RWPE2 (cell line): ENCODE results near the gene KCNK10.

Experiments used
- ATAC-seq: fragments of 200-7000 bp; cut with Tn5 transposase; 3 replicates; pipeline ENCODE4 v1.9.1; 2021; ENCODE audit warnings: low read depth
- DNase-seq: peaks from one replicate; pipeline ENCODE4 v3.0.0-alpha.2; 2020; ENCODE audit warnings: low spot score
- H3K27ac ChIP-seq: fragments of 450-650 bp; 2 replicates; pipeline ENCODE4 v1.5.1; 2017; ENCODE audit warnings: mild to moderate bottlenecking; ENCODE audit not compliant: poor library complexity, severe bottlenecking
- H3K27me3 ChIP-seq: fragments of 250-450 bp; sonication (Bioruptor Pico); 2 replicates; pipeline ENCODE4 v1.5.1; 2021; ENCODE audit warnings: mild to moderate bottlenecking, moderate library complexity; ENCODE audit not compliant: insufficient read depth, poor library complexity, severe bottlenecking
- H3K36me3 ChIP-seq: fragments of 250-450 bp; sonication (Bioruptor Pico); 2 replicates; pipeline ENCODE4 v1.5.1; 2020; ENCODE audit warnings: low read depth, mild to moderate bottlenecking, moderate library complexity
- H3K4me1 ChIP-seq: fragments of 250-450 bp; sonication (Bioruptor Pico); 2 replicates; pipeline ENCODE4 v1.5.1; 2021; ENCODE audit warnings: mild to moderate bottlenecking, moderate library complexity; ENCODE audit not compliant: insufficient read depth, poor library complexity, severe bottlenecking
- H3K4me3 ChIP-seq: fragments of 250-450 bp; sonication (Bioruptor Pico); 2 replicates; pipeline ENCODE4 v1.5.1; 2021; ENCODE audit warnings: mild to moderate bottlenecking, moderate library complexity; ENCODE audit not compliant: severe bottlenecking
- H3K9me3 ChIP-seq: fragments of 250-450 bp; sonication (Bioruptor Pico); 2 replicates; pipeline ENCODE4 v1.5.1; 2021; ENCODE audit warnings: mild to moderate bottlenecking, moderate library complexity; ENCODE audit not compliant: severe bottlenecking
- CTCF ChIP-seq: fragments of 450-650 bp; IDR thresholded peaks from one replicate; pipeline ENCODE4 v1.5.1; 2017; ENCODE audit warnings: mild to moderate bottlenecking, moderate library complexity; ENCODE audit not compliant: poor library complexity, severe bottlenecking

Gene KCNK10

GRCh38 chr14:88198446-88198845 lies 124.6 kb downstream of the KCNK10 start:
- no peak for TF ChIP-seq CTCF
- H3K27me3 ChIP-seq, result peaks cover 43% of the 10 kb centered on the region
- H3K36me3 ChIP-seq, result no peaks in the 10 kb centered on the region
- H3K4me1 ChIP-seq, result no peaks in the 10 kb centered on the region
- no peak overlapping the region for H3K4me3 ChIP-seq
- no peak overlapping the region for H3K27ac ChIP-seq
- ATAC-seq (no peak), DNase-seq (no peak)
- no peaks in the 10 kb centered on the region for H3K9me3 ChIP-seq

- DNase-seq, result no peak
- H3K27me3 ChIP-seq, result peaks cover 53% of the 10 kb centered on the region
- no peaks in the 10 kb centered on the region for H3K4me1 ChIP-seq
- ATAC-seq, result no peak
- no peaks in the 10 kb centered on the region for H3K9me3 ChIP-seq
- no peak overlapping the region for H3K27ac ChIP-seq
- H3K4me3 ChIP-seq, result no peak overlapping the region
- H3K36me3 ChIP-seq, result no peaks in the 10 kb centered on the region
- no peak for TF ChIP-seq CTCF
Measured at GRCh38 chr14:88196925-88197324, 126.1 kb downstream of the KCNK10 start.

- Histone ChIP-seq H3K27me3 (peaks cover 53% of the 10 kb centered on the region), H3K27ac (no peak overlapping the region), H3K36me3 (no peaks in the 10 kb centered on the region), H3K4me3 (no peak overlapping the region), H3K9me3 (no peaks in the 10 kb centered on the region), H3K4me1 (no peaks in the 10 kb centered on the region)
- no peak for DNase-seq
- no peak for TF ChIP-seq CTCF
- no peak for ATAC-seq
Measured at GRCh38 chr14:88196116-88196890, 126.8 kb downstream of the KCNK10 start.

GRCh38 chr14:88195676-88196075 lies 127.4 kb downstream of the KCNK10 start:
- DNase-seq, result no peak

More at GRCh38 chr14:88195676-88196075, 127.4 kb downstream of the KCNK10 start:
- no peaks in the 10 kb centered on the region for H3K36me3 ChIP-seq
- H3K4me1 ChIP-seq, result no peaks in the 10 kb centered on the region
- H3K27ac ChIP-seq, result no peak overlapping the region
- H3K9me3 ChIP-seq, result no peaks in the 10 kb centered on the region
- TF ChIP-seq CTCF, result no peak
- peaks cover 53% of the 10 kb centered on the region for H3K27me3 ChIP-seq
- no peak overlapping the region for H3K4me3 ChIP-seq
- no peak for ATAC-seq
